NCI-H1436 treated with DMSO at 0.1 percent for 48 hours (cell line): Measurements from ENCODE around the gene GPRC5B.

ENCODE experiments used
- DNase-seq: peaks from one replicate; lab custom pipeline; 2025; lab: John Stamatoyannopoulos, UW

Gene GPRC5B

DNA sequence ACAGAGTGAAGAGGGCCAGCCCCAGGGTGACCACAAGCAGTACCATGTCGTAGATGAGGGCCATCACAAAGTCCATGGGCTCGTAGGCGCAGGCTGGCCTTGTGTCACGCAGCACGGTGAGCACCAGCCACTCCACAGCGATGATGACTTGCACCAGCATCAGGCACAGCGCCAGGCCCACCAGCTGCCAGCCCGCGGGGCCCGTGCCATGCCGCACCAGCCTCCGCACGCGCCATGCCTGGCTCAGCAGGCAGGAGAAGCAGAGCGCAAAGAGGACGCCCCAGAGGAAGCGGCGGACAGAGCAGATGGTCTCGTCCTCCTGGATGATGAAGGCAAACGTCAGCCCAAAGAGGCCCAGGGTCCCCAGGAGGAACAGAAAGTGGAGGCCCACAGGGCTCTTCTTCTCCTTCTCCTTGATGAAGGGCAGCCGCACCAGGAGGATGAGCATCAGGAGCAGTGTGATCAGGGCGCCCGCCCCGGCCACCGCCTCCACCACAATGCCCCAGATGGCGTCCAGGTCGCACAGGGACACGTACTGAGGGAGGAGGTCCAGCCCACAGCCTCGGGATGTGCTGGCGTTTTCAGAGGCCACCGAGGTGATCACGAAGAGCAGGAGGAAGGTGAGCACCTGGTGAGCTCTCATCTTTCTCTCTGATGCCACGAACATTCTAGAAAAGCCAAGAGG, 12.3 kb downstream of the GPRC5B start:
- DNase-seq, result no peak

DNA sequence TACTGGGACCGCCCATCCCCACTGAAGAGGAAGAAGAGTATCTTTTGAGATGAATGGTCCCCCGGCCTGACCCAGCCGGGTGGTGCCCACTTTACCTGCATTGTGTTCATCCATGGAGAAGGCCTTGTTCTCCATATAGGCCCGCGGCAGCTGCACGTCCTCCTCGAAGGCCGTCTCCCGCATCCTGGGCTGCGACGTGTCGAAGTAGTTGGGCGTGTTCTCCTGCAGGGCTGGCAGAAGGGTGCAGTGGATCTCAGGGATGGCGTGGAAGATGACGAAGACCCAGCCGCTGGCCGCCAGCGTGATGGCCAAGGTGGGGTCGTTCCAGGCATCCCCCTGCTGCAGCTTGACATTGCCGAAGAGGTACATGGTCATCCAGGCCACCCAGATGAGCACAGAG, 12.9 kb downstream of the GPRC5B start:
- DNase-seq, result no peak

DNA sequence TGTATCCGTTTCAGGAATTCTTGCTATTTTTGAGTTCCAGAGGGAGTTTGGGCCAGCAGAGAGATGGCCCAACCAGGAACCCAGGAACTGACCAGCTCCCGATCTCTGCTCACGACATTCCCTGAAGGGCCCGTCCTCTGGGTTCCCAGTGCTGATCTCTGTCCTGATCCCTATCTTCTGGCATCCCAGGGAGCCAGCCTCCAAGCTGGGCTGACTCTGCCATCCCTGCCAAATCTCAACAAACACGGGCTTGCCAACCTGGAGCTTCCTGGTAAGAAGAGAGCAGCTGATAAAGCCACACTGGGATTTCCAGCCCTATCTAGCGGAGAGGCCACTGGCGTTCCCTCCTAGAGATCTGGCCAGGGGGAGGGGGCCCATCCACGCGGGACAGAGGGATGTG, 16.2 kb downstream of the GPRC5B start:
- DNase-seq, result no peak

DNA sequence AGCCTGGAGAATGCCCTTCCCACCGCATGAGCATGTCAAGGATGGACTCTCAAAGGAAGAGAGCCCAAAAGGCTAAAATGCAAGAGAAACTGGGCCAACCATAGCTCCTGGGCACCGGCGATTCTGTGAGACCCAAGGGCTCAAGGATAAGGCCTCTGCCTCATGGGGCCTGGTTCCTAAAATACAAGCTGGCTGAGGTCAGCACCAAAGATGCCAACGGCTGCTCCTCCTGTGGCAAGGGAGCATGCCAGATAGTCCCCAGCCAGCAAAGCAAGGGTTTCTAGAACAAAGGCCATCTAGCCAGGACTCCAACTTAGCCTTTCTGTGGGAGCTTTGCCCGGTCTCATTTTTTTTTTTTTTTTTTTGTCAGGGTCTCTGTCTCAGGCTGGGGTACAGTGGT, 20.1 kb downstream of the GPRC5B start:
- DNase-seq, result no peak

DNA sequence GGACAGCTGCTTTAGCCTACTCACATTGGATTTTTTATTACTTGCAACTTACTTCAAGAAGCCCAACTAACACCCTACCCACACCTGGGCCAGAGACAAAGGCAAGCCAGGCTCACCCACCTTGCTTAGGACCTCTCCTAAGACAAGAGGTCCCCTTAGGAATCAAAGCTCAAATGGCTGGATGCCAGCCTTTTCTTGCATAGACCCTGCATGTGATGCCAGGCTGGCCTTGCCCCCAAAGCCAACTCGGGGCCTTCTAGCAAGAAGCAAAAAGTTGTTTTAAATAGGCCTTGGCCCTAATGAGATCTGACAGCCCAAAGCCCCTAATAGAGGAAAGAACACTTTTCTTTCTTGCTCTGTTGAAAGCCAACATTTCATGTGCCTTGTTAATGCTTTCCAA, 20.7 kb downstream of the GPRC5B start:
- DNase-seq, result no peak

DNA sequence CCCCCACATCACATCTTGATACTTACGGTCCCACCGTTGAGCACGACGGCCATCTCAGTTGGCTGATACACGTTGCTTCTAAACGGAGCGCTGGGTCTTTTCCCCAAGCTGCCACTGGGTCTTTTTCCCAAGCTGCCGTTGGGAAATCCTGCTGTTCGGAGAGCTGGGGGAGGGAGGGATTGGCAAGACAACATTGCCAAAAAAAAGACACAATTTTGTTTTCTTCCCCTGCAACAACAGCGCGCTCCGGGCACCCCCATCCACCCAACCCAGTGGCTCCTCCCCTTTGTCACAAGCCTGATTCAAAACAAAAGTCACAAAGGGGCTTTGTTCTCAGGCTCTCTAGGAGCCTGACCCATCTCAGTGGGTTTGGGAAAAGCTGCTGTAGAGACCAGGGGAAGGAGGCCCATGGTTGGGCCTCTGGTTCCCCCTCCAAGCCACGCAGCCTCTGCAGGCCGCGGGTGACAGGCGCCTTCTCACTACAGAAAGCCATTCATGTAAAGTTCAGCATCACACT, 22.8 kb downstream of the GPRC5B start:
- no peak for DNase-seq

DNA sequence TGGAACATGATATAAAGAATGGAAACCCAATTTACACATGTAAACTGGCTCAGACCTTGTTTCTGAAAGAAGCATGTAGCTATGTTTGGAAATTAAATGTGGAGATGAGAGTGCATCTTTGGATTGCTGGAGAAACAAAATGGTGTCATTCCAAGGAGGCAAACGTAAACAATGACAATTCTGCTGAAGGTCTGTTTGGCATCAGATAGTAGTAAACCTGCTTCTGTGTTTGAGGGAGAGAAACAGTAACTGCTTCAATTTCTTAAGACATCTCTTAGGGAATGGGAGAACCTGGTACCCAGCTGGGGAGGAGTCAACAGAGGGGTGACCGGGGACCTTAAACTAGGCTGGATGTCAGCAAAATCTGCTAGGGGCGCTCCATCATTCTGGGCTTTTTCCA, 23.5 kb downstream of the GPRC5B start:
- DNase-seq, result no peak

DNA sequence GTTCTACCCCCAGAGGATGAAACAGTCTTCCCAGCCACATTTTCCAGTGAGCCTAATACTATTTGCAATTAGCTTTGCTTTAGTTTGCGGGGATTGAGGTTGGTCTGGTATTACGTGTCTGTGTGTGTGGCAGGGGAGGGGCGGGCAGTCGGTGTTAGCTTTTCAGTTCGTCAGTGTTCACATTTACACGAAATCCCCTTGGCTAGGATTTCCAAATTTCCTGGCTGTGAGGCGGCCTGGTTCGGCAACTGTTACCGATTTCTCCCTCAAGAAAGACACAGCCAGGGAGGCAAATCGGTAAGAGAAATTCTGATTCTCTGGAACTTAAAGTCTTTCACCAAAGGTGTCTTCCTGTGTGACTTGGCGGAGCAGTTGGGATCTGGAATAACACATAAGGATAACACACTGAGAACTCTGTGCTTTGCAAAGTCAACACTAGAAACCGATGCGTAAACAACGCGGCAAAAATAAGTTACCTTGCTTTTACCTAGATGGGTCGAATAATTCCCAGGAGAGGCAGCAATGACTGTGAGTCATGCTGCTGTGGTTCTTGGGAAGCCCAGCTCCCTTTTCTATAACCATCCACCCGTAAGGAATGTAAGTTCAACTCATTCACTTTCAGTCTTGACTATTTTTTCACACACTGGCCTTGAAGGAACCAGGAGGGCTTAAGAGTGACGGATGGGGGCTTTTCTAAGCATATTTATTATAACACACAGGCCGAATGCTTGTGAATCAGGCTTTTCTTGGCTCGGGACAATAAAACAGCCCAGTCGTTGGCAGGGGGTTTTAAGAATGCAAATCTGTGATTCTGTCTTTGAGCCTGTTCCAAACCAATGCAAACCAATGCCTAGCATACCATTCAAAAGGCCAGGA, 24.2 kb downstream of the GPRC5B start:
- DNase-seq, result no peak

DNA sequence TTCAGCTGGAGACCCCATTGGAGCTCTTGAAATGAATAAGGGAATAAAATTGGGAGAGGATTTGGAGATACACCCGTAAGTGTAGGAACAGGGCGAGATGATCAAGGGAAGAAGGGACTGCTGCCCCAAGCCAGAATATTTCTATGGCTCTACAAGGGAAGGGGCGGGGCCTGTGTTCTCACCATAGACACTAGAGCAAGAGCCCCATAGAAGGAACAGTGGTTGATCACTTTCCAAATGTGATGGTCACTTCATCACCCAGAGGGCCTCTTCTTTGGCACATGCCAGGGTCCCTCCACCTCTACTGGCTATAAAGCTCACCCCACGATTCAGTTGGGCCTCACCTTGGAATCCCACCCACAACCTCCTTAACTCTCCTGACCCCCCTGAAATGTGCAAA, 25.0 kb downstream of the GPRC5B start:
- DNase-seq, result no peak

DNA sequence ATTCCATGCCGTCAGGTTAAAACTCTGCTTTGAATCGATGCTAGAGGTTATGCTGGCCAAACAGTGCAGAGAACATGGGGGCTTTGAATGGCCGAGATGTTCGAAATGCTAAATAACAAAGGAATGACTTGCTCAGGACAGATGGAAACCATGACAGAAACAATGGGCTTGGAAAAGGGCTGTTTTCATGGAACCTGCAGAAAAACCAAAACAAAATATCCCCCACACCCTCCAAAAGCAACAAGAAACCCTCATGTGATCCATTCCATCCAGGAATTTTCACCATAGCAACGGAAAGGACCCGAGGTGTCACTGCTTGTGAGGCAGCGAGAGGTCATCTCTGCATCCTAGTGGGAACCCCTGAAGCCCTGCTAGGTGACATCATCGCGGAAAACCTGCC, 25.5 kb downstream of the GPRC5B start:
- DNase-seq, result no peak

DNA sequence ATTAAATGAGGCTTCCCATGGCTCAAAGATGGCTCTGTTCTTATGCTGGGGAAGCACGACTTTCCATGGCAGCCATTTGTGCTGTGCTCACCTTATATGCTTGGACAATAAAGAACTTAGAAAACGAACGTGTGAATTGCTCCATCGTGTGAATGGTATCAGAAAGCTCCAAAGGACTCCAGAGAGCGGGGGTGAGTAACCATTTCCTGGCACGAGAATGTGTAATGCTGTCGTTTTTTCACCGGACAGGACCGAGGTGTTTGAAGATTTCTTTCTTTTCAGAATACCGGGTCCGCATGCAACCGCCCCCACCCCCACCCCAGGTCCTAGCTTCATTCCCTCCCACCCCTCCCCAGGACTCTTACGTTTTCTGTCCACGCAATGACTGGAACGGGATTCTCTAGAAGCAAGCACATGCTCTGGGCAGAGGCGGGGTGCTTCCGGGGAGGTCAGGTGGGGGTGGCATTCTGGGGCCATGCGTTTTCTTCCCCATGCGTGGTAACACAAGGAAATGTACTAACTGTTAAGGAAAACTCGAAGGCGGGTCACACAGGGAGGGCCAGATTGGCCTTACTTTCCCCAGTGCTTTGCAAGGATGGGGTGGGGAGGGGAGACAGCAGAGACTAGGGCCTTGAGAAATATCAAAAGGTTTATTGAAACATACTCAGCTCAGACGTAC, 26.2 kb downstream of the GPRC5B start:
- DNase-seq, result no peak

DNA sequence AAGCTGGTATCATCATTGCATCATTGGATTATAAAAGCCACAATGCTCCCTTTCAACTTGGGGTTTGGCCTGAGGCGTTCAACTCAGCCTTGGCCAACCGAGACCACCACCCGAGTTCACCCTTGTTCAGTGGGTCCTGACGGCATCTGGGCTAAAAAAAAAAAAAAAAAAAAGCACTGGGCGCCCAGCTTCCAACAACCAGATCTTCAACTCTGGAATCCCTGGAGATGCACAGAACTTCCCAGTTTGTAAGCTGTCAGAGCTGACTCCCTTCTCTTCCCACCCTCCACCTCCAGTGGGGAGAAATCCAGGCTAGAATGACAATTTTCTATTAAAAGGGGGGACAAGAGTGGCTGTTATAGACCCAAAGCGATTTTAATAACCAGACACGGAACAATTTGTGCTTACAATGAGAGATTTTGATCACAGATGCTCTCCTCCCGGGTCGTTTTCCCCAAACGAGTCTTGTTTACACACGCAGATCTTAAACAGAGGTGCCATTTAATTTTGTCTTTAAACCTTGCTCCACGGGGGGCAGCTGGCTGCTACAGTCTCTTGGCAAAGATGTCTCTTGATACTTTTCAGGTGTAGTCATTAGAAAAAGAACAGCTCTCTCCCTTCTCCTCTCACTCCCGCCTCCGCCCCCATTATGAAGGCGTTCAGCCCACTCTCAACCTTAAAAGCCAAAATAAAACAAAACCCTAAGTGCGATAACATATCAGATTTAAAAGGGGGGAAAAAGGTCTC, 26.9 kb downstream of the GPRC5B start:
- DNase-seq, result no peak

DNA sequence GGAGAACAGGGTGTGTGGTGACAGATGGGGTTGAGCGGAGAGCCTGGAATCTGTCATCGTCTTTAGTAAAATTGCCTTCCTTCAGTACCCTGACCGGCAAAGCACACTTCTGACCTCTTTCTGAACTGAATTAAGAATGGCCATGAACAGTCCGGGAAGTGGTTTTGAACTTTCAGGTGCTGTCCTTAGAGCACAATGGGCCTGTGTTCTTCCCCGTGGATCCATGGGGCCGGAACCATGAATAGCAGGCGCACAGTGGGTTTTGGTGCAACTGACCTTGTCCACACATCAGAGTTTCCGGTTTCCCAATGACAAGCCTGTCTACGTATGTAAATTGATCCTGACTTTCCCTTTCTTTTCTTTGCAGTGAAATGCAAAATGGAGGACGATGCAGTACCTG, 28.5 kb downstream of the GPRC5B start:
- no peak for DNase-seq

DNA sequence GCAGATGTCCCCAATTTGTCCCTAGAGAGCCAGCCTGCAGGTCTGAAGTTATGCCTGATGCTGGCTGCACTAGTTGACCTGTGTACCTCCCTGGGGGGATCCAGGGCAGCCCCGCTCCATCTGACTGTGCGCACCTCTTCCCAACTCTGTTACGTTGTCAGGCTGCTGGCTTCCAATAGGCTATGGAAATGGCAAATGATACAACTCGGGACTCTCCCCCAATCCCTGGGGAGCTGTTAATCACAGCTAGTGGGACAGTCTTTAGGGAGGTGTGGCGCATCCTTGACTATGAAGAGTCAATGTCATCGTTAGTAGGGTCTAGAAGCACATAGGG, 30.1 kb downstream of the GPRC5B start:
- DNase-seq, result no peak

DNA sequence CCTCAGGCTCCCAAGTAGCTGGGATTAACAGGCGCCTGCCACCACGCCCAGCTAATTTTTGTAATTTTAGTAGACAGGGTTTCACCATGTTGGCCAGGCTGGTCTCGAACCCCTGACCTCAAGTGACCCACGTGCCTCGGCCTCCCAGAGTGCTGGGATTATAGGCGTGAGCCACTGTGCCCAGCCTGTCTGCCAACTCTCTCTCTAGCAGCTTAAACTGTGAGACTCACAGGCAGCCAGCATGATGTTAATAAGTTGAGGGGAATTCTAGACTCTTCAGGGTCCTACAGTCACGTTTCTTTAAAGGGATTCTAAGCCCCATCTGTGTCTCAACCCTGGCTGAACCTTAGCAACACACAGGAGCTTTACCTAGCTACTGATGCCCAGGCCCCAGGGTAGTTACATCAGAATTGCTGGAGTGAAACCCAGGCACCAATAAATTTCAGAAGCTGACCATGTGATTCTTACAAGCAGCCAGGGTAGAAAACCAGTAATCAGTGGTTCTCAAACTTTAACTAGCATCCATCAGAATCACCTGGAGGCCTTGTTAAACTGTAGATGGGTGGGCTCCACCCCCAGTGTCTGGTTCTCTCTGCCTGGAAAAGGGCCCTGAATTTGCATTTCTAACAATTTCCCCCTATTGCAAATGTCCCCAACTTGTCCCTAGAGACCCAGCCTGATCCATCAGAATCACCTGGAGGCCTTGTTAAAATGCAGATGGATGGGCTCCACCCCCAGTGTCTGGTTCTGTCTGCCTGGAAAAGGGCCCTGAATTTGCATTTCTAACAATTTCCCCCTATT, 30.7 kb downstream of the GPRC5B start:
- peak; percentile 20 for DNase-seq

DNA sequence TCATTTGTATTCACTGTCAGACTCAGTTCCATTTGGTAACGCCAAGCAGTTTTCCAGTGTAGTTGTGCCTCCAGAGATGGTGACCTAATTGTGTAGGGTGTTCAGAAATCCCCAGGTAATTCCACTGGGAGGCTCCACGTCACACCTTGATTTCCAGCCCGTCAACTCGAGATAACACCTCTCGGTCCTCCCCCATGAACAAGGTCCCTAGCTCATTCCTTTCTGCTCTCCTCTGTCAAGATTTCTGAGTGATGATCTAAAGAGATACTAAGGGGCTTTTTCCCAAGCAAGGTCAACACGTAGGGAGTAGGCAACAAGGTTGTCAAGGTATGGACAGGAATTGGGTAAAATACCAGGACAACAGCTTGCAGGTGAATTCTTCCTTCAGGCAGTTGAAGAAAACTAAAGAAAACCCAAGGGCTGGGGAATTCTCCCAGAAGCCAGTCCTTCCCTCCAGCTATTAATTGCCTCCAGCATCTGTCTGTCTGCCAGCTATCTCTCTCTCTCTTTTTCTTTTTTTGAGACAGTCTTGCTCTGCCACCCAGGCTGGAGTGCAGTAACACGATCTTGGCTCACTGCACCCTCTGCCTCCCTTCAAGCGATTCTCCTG, 31.4 kb downstream of the GPRC5B start:
- DNase-seq, result no peak

DNA sequence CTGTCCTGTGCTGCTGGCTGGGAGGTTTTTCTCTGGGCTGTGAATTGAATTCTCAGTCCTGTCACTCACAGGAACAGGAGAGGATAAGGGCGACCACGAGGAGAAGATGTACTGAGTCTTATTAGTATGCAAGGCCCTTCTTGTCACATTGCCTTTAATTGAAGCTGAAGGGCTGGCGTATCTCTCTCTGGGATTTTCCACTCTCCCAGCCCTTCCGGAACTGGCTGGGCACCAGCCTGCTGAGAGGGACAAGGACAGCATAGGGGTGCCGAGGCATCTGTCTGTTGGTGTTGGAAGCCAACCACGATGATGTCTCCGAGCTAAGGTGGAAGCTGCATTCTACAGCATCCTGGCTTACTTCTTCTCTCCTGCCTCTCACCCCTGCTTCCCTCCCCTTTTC, 33.2 kb downstream of the GPRC5B start:
- no peak for DNase-seq

DNA sequence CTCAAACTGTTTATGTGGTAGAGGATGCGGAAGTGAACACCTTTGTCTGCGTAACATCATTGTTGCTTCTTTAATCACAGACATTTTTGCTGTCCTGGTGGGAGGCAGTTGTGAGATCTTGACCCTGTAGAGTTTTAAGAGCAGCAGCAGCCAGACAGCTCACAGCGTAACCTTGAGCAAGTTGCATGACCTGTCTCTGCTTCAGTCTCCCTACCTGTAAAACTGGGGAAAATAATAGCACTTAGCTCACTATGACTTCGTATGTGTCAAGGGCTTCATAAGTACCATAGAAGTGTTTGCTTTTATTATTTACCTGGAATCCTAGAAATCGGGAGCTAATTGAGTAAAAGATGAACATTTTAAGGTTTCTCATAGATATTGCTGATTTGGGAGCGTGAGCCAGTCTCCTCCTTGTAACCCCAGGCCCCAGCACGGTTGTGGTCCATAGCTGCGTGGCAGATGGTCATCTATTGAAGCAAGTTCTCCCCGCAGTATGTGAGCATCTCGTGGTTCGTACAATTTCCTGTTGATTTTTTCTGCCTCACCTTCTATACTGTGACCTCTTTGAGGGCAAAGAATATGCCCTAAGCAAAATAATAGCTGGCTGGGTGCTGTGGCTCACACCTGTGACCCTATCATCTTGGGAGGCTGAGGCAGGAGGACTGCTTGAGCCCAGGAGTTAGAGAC, 34.4 kb downstream of the GPRC5B start:
- no peak for DNase-seq

DNA sequence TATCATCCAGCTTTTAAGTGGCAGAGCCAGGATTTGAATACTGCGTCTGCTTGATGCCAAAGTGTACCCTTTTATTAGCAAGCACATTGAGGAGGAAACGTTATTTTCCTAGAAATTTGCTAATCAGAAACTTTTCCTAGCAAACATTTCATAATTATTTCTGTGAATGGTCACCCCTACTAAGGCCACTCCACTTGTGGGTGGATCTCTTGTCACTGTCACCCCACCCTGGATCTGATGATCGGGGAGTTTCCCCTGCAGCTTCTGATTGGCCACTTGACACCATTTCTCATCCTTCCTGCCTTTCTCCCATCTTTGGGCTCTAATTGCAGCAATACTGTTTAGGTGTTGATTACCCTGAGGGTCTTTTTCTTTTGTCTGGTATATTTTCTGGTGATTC, 35.9 kb downstream of the GPRC5B start:
- no peak for DNase-seq

DNA sequence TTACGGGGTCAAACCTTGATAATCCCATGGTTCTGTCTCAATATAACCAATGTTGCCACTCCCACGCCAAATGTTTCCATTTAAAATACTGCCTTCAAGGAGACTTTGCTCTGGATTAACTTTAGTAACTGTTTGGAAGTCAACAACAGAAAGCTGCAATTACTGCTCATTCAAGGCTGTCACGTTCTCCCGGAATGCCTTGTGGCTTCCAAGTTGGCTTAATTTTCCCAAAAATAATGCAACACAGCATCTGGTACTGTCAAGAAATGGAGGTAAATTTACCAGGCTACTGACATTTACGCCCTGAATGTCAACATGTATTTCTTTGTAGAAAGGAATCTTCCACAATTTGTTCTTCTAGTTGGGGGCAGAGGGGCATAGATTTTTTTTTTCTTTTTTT, 38.2 kb downstream of the GPRC5B start:
- no peak for DNase-seq
